TTC549 (cell line): ENCODE measurements around the gene PSMD1.
"Not testable (repeated sequence)": the region's sequence is repeated elsewhere in the genome, so short reads cannot be mapped to it uniquely, and the experiment has no call there.

Experiments
- FAIRE-seq: peaks from 2 replicates; lab custom pipeline; 2012; peaks lifted over from hg19 to GRCh38; lab: Jason Lieb, UNC

The PSMD1 gene

GRCh38 chr2:231056453-231057416 is at the start of gene PSMD1:
Gene PSMD1 (plus strand): TSS chr2:231056867. CDS start chr2:231057026, 159 bp downstream.
- FAIRE-seq, result peak; percentile 84

- FAIRE-seq, result no peak
Measured at GRCh38 chr2:231007286-231008098, 49.2 kb upstream of the PSMD1 start.

- no peak for FAIRE-seq
Measured at GRCh38 chr2:231008131-231008530, 48.5 kb upstream of the PSMD1 start.

- FAIRE-seq, result no peak
Measured at GRCh38 chr2:231009236-231009919, 47.3 kb upstream of the PSMD1 start.

GRCh38 chr2:231010201-231010730 is 46.4 kb upstream of the PSMD1 start:
- FAIRE-seq, result no peak

GRCh38 chr2:231011526-231011925 is 45.1 kb upstream of the PSMD1 start:
- no peak for FAIRE-seq

- FAIRE-seq, result no peak
Measured at GRCh38 chr2:231012463-231012862, 44.2 kb upstream of the PSMD1 start.

GRCh38 chr2:231013820-231014219 is 42.8 kb upstream of the PSMD1 start:
- FAIRE-seq, result no peak

GRCh38 chr2:231015478-231015877 is 41.2 kb upstream of the PSMD1 start:
- FAIRE-seq, result no peak

GRCh38 chr2:231015926-231016325 is 40.7 kb upstream of the PSMD1 start:
- no peak for FAIRE-seq

GRCh38 chr2:231016566-231017230 is 40.0 kb upstream of the PSMD1 start:
- no peak for FAIRE-seq

GRCh38 chr2:231017231-231017598 is 39.5 kb upstream of the PSMD1 start:
- FAIRE-seq, result no peak

GRCh38 chr2:231018184-231018583 is 38.5 kb upstream of the PSMD1 start:
- FAIRE-seq, result no peak

GRCh38 chr2:231025059-231025458 is 31.6 kb upstream of the PSMD1 start:
- FAIRE-seq, result not testable (repeated sequence)

GRCh38 chr2:231028889-231029288 is 27.8 kb upstream of the PSMD1 start:
- FAIRE-seq, result no peak

GRCh38 chr2:231029563-231029962 is 27.1 kb upstream of the PSMD1 start:
- FAIRE-seq, result no peak

GRCh38 chr2:231030725-231031124 is 25.9 kb upstream of the PSMD1 start:
- FAIRE-seq, result no peak

GRCh38 chr2:231032575-231033140 is 24.0 kb upstream of the PSMD1 start:
- FAIRE-seq, result no peak

- FAIRE-seq, result no peak
Measured at GRCh38 chr2:231033147-231034132, 23.2 kb upstream of the PSMD1 start.

GRCh38 chr2:231034291-231034882 is 22.3 kb upstream of the PSMD1 start:
- no peak for FAIRE-seq
